DND-41 (cell line): Measurements from ENCODE around the gene FAM193B.

Source experiments
- EZH2 ChIP-seq: IDR thresholded peaks from 3 replicates; pipeline ENCODE4 v1.6.1; 2012; ENCODE audit warnings: borderline replicate concordance, low read depth, mild to moderate bottlenecking, moderate library complexity, low read length, inconsistent platforms; ENCODE audit not compliant: severe bottlenecking
- TF ChIP-seq, protein P1 (sequence below): IDR thresholded peaks from 2 replicates; pipeline ENCODE4 v1.5.1; 2012; ENCODE audit warnings: borderline replicate concordance, low read length, moderate library complexity, mild to moderate bottlenecking; ENCODE audit not compliant: poor library complexity, severe bottlenecking; ENCODE audit errors: extremely low read depth

GRCh38 chr5:177504086-177505056 is 50.0 kb downstream of the FAM193B start:
- TF ChIP-seq, protein P1, sequence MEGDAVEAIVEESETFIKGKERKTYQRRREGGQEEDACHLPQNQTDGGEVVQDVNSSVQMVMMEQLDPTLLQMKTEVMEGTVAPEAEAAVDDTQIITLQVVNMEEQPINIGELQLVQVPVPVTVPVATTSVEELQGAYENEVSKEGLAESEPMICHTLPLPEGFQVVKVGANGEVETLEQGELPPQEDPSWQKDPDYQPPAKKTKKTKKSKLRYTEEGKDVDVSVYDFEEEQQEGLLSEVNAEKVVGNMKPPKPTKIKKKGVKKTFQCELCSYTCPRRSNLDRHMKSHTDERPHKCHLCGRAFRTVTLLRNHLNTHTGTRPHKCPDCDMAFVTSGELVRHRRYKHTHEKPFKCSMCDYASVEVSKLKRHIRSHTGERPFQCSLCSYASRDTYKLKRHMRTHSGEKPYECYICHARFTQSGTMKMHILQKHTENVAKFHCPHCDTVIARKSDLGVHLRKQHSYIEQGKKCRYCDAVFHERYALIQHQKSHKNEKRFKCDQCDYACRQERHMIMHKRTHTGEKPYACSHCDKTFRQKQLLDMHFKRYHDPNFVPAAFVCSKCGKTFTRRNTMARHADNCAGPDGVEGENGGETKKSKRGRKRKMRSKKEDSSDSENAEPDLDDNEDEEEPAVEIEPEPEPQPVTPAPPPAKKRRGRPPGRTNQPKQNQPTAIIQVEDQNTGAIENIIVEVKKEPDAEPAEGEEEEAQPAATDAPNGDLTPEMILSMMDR: no peak
- TF ChIP-seq EZH2: no peak
